HG02884 (cell line): ENCODE results near the gene FAM3D.

Experiments
- ATAC-seq: cut with Tn5 transposase; IDR thresholded peaks from one replicate; pipeline ENCODE4 v1.9.1; 2021; ENCODE audit warnings: mild to moderate bottlenecking, moderate library complexity; ENCODE audit not compliant: unreplicated experiment

FAM3D gene

GRCh38 chr3:58657571-58658141 is 8.9 kb downstream of the FAM3D start:
- ATAC-seq, result no peak

GRCh38 chr3:58657036-58657520 is 9.5 kb downstream of the FAM3D start:
- no peak for ATAC-seq

GRCh38 chr3:58656631-58657030 is 9.9 kb downstream of the FAM3D start:
- no peak for ATAC-seq

- no peak for ATAC-seq
Observed at GRCh38 chr3:58654466-58654865, 12.1 kb downstream of the FAM3D start.

DNA sequence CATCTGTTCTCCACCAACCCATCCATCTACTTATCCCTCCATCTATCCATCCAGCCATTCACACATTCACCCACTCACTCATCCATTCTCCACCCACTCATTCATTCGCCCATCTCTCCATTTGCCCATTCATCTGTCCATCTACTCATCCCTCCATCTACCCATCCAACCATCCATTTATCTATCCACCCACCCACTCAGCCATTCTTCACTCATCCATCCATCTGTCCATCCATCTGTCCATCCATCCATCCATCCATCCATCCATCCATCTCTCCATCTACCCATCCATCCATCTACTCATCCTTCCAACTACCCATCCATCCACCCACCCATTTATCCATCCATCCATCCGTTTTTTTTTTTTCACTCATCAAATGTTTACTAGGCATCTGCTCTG is 13.9 kb downstream of the FAM3D start:
- no peak for ATAC-seq

DNA sequence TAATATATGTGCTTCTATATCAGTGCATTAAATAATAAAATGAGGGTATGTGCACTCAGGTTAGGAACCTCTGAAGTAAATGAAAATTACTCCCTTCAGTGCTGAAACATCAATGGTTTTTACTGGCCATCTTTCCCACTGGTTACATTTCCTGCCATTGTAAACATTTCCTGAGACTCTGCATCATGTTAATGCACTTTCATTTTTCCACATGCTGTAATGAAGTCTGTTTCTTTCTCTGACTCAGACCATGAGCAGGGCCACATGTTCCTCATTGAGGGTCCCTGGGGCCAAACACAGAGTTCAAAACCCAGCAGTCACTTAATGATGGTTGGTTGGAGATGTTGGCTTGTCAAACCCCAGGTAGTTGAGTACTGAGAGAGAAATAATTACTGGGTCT is 15.3 kb downstream of the FAM3D start:
- no peak for ATAC-seq

GRCh38 chr3:58647381-58648141 is 19.0 kb downstream of the FAM3D start:
- ATAC-seq, result no peak

GRCh38 chr3:58646503-58646902 is 20.1 kb downstream of the FAM3D start:
- no peak for ATAC-seq

- ATAC-seq, result no peak
Observed at GRCh38 chr3:58645726-58646125, 20.8 kb downstream of the FAM3D start.

GRCh38 chr3:58642846-58643245 is 23.7 kb downstream of the FAM3D start:
- ATAC-seq, result no peak

DNA sequence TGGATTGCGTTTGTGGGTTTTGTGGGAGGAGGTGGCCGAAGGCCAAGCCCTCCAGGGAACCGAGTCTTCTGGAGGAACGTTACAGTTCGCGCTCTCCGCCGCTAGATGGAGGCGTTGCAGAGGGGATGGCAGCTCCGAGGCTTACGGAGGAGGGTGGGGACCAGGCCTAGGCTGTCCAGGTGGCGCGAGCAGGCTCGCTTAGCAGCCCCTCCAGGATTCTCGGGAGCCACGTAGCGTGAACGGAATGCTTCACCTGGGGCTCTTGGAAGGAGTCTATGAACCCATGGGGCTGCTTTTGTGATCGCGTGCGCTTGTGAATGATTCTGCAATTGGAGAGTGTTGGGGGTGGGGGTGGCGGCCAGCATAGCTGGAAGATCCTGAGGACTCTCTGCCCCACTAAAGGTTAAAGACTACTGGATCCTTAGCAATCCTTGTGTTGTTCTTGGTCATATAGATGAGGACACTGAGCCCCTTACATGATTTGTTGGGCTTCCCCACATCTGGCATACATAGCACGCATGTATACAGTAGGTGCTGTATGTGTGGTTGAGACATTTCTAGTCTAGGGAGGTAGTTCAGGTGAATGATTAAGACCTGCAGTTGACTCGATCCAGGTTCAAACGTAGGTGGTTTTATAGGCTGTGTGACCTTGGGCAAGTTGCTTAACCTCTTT is 25.7 kb downstream of the FAM3D start:
- ATAC-seq, result peak; percentile 82

GRCh38 chr3:58639842-58640241 is 26.7 kb downstream of the FAM3D start:
- no peak for ATAC-seq

DNA sequence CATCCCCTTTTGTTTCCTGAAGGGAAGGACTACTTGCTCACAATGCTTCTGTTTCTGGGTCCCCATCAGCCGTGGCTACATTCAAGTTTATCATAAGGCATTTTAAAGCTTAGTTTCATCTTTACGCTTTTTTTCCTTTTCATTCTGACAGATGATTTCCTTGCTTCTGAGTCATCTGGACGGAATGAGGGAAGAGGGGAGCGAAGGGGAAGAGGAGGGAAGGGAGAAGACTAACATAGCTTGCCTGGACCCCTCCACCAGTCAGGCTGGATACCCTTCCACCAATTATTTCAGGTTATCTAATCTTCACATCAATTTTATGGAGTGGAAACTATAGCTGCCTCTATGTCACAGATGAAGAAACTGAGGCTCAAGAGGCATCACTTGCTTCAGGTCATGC is 27.6 kb downstream of the FAM3D start:
- no peak for ATAC-seq

DNA sequence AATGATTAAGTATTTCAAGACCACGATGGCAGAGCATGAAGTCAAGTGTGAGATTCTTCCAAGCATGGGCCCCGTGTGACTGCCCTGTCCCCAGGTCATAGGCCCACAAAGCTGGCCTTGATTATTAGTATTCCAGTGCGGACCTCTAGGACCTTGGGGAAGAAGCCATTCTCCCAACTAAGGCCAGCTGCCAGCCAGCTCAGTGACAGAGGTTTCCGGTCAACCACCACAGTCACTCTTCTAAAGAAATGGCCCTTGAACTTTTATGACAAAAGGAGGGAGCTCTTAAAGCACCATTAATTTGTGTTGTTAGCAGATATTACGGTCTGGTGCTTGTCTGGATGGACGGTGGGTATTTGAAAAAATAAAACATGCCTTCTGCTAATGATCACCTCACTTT is 28.0 kb downstream of the FAM3D start:
- ATAC-seq, result no peak

- no peak for ATAC-seq
Observed at GRCh38 chr3:58637509-58637908, 29.1 kb downstream of the FAM3D start.

GRCh38 chr3:58635371-58636285 is 30.9 kb downstream of the FAM3D start:
- peak; percentile 53 for ATAC-seq

DNA sequence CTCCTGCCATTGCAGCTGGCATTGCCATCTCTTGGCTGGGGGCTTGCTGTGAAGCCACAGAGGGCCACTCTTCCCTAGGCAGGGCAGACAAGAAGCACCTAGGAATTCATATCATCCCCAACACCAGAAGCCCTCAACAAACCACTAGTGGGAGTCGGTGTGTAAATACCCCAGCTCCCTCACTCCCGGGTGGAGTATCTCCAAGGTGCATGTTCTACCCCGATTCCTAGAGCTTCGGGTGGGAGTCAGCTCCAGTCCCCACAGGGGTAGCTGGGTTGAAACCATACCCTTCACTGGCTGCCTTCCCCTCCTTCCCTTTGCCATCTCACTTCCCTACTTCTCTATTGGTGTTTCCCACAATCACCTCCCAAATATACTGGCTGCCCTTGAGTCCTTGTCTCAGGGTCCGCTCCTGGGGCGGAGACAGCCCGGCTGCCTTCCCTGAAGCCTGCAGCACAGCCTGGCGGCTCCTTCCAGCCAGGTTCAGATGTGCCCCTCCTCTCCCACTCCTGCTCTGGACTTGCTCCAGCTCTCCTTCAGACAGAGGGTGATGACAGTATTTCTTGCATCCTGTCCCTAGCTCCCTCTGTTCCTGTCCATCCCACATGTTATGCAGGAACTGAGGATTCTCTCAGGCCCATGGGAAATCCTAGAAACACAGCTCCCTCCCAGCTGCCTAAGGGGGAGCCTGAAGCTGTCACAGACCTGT is 33.3 kb downstream of the FAM3D start:
- ATAC-seq, result no peak

DNA sequence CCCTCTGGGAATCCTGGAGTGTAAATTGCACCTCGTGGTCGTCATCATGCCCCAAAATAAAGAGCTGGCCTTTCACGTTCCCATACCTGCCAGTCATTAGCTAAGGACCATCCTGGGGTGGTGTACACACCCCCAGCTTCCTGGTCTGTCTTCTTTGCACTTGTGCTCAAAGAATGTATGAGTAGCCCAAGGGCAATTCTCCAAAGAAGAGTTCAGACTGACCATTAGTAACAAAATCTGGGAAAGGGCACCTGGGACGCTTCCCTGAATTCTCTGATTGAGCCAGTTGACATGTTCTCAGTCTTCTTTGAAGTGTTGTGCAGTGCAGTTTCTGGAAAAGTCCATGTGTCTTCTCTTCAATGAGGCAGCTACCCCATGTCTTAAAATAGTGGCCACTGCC is 34.8 kb downstream of the FAM3D start:
- ATAC-seq, result no peak

DNA sequence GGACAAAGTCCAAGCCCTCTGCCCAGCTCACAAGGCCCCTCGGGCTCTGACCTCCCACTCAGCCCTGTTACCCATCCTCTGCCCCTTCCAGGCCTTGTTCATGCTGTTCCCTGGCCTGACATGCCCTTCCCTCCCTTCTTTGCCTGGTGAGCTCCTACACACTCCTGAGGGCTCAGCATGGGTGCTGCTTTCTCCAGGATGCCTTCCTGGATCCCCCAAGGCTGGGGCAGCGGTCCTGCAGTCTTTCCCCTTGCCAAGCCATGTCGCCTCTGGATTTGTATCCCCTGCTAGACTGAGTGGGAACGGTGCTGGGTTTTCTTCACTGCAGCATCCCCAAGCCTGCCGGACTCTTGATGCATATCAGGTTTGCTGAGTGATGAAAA is 35.9 kb downstream of the FAM3D start:
- ATAC-seq, result no peak

- ATAC-seq, result peak; percentile 60
Observed at GRCh38 chr3:58630076-58630709, 36.4 kb downstream of the FAM3D start.
